BE2C (cell line): ENCODE data around the gene FRMD1.

Experiments used
- DNase-seq: peaks from one replicate; pipeline ENCODE4 v3.0.0-alpha.2; 2020
- H3K27me3 ChIP-seq: fragments of 250-450 bp; sonication (Bioruptor Pico); 2 replicates; pipeline ENCODE4 v1.5.1; 2020; ENCODE audit warnings: mild to moderate bottlenecking
- H3K36me3 ChIP-seq: fragments of 250-450 bp; sonication (Bioruptor Pico); 2 replicates; pipeline ENCODE4 v1.5.1; 2020; ENCODE audit warnings: mild to moderate bottlenecking
- H3K4me1 ChIP-seq: fragments of 250-450 bp; sonication (Bioruptor Pico); 2 replicates; pipeline ENCODE4 v1.5.1; 2020
- H3K4me3 ChIP-seq: 2 replicates; pipeline ENCODE4 v1.5.1; 2011; ENCODE audit warnings: low read depth, low read length
- H3K9me3 ChIP-seq: fragments of 250-450 bp; sonication (Bioruptor Pico); 2 replicates; pipeline ENCODE4 v1.5.1; 2020
- CTCF ChIP-seq: IDR thresholded peaks from 2 replicates; pipeline ENCODE4 v1.5.1; 2012; ENCODE audit warnings: mild to moderate bottlenecking, low read depth, low read length

FRMD1 gene

GRCh38 chr6:168037856-168038255 is 41.2 kb downstream of the FRMD1 start:
- Histone ChIP-seq H3K4me1 (no peaks in the 10 kb centered on the region), H3K27me3 (no peaks in the 10 kb centered on the region), H3K36me3 (no peaks in the 10 kb centered on the region), H3K9me3 (peaks cover 10% of the 10 kb centered on the region), H3K4me3 (no peak overlapping the region)
- DNase-seq = no peak
- TF ChIP-seq CTCF = no peak

- TF ChIP-seq CTCF = no peak
- no peak overlapping the region for H3K4me3 ChIP-seq
- no peaks in the 10 kb centered on the region for H3K36me3 ChIP-seq
- H3K4me1 ChIP-seq = no peaks in the 10 kb centered on the region
- no peak for DNase-seq
- no peaks in the 10 kb centered on the region for H3K27me3 ChIP-seq
- peaks cover 10% of the 10 kb centered on the region for H3K9me3 ChIP-seq
These were observed 41.8 kb downstream of the FRMD1 start for GRCh38 chr6:168037242-168037641.

GRCh38 chr6:168035661-168036545 is 43.1 kb downstream of the FRMD1 start:
- H3K4me3 ChIP-seq = peak overlapping the region; percentile 39
- no peaks in the 10 kb centered on the region for H3K27me3 ChIP-seq
- H3K4me1 ChIP-seq = no peaks in the 10 kb centered on the region
- H3K9me3 ChIP-seq = peaks cover 10% of the 10 kb centered on the region
- TF ChIP-seq CTCF = no peak
- H3K36me3 ChIP-seq = no peaks in the 10 kb centered on the region
- DNase-seq = no peak

GRCh38 chr6:168035098-168035660 is 43.8 kb downstream of the FRMD1 start:
- Histone ChIP-seq H3K27me3 (no peaks in the 10 kb centered on the region), H3K36me3 (no peaks in the 10 kb centered on the region), H3K4me1 (no peaks in the 10 kb centered on the region), H3K4me3 (peak overlapping the region; percentile 39), H3K9me3 (peaks cover 10% of the 10 kb centered on the region)
- TF ChIP-seq CTCF = no peak
- peak; percentile 51 for DNase-seq

DNA sequence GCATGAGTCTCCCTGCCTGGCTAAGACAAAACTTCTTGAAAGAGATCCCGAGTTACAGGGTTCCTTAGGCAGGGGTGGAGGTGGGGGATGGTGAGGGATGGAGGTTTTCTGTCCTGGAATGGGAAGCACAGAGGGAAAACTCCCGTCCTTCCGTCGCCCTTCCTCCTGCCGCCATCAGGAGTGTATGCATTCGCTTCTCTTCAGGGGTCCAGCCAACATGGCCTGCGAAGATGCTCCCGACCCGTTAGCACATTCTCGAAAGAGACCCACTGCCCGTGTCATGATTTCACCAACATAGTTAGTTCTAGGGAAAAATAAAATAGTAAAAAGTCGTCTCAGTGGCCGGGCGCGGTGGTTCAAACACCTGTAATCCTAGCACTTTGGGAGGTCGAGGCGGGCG is 44.5 kb downstream of the FRMD1 start:
- H3K9me3 ChIP-seq = peaks cover 5% of the 10 kb centered on the region
- H3K4me3 ChIP-seq = no peak overlapping the region
- no peaks in the 10 kb centered on the region for H3K4me1 ChIP-seq
- no peaks in the 10 kb centered on the region for H3K36me3 ChIP-seq
- DNase-seq = no peak
- no peak for TF ChIP-seq CTCF
- no peaks in the 10 kb centered on the region for H3K27me3 ChIP-seq

- DNase-seq = no peak
- H3K9me3 ChIP-seq = peaks cover 3% of the 10 kb centered on the region; the same call in 1 of the 2 replicates
- H3K4me3 ChIP-seq = no peak overlapping the region
- no peaks in the 10 kb centered on the region for H3K27me3 ChIP-seq
- no peaks in the 10 kb centered on the region for H3K4me1 ChIP-seq
- TF ChIP-seq CTCF = no peak
- no peaks in the 10 kb centered on the region for H3K36me3 ChIP-seq
These were observed 45.2 kb downstream of the FRMD1 start for GRCh38 chr6:168033791-168034190.
